GM12891 (cell line): ENCODE results near the gene TSPAN9.

ENCODE experiments used
- POLR2A ChIP-seq: IDR thresholded peaks from 2 replicates; pipeline ENCODE4 v1.6.1; 2011; ENCODE audit warnings: low read depth, low read length, control low read depth
- SPI1 ChIP-seq: IDR thresholded peaks from 2 replicates; pipeline ENCODE4 v1.6.1; 2011; ENCODE audit warnings: low read depth, low read length, control low read depth

DNA sequence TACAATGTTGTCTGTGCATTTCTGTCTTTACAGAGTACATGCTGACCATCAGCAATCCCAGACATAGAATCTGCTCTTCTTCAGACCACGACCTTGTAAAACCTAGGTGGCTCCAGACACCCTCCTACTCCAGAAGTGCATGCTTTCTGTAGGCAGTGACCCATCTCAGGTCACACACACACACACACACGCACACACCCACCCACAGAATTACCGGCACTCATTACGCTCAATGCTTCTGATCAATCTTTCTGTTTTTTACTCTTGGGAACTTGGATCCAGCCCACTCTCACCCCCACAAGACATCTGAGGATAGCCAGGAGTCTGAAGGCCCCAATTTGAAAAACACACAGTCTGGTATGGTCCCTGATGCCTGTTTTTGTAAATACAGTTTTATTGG is 7.5 kb upstream of the TSPAN9 start:
- TF ChIP-seq SPI1 (no peak), POLR2A (no peak)
